Fibroblast of lung (primary cell): Measurements from ENCODE around the gene XKR7. TPM values are rescaled to one million over a fixed set of nuclear protein-coding genes. Genes with fewer than 3 reads are reported as not detected.

Experiments used
- DNase-seq, 2 donors: peaks; one replicate each; pipeline versions ENCODE4 v3.0.0 to v3.0.0-alpha.2; 2010; ENCODE audit warnings: low read depth in 2 of 2
- H2AFZ ChIP-seq: 2 replicates; pipeline ENCODE4 v1.5.1; 2012; ENCODE audit warnings: low read length, control low read depth, inconsistent platforms
- H3K27ac ChIP-seq: 2 replicates; pipeline ENCODE4 v1.5.1; 2011; ENCODE audit warnings: low read length, control low read depth; ENCODE audit not compliant: insufficient read depth
- H3K27me3 ChIP-seq: 2 replicates; pipeline ENCODE4 v1.5.1; 2011; ENCODE audit warnings: mild to moderate bottlenecking, low read length; ENCODE audit not compliant: control insufficient read depth, insufficient read depth
- H3K36me3 ChIP-seq: 2 replicates; pipeline ENCODE4 v1.5.1; 2011; ENCODE audit warnings: low read length; ENCODE audit not compliant: control insufficient read depth, insufficient read depth
- H3K4me1 ChIP-seq: 2 replicates; pipeline ENCODE4 v1.5.1; 2011; ENCODE audit warnings: low read length; ENCODE audit not compliant: control insufficient read depth, insufficient read depth; ENCODE audit errors: extremely low read depth
- H3K4me2 ChIP-seq: 2 replicates; pipeline ENCODE4 v1.5.1; 2011; ENCODE audit warnings: low read length, control low read depth; ENCODE audit not compliant: insufficient read depth; ENCODE audit errors: extremely low read depth
- H3K4me3 ChIP-seq, 4 experiments: fragments of 200-600 bp in 1 of 4; sonication (generic) in 1 of 4; replicated peaks in 1 of 4; 2 replicates each; pipeline ENCODE4 v1.5.1; 2011 to 2016; ENCODE audit warnings: low read length in 4 of 4, low read depth in 3 of 4, mild to moderate bottlenecking in 3 of 4, control low read depth in 2 of 4, inconsistent platforms in 1 of 4, mixed read lengths in 1 of 4; ENCODE audit not compliant: insufficient read depth in 1 of 4; ENCODE audit errors: control extremely low read depth in 1 of 4
- H3K79me2 ChIP-seq: 2 replicates; pipeline ENCODE4 v1.5.1; 2012; ENCODE audit warnings: mild to moderate bottlenecking, low read length, inconsistent platforms; ENCODE audit not compliant: control insufficient read depth, insufficient read depth
- H3K9ac ChIP-seq: 2 replicates; pipeline ENCODE4 v1.5.1; 2011; ENCODE audit warnings: mild to moderate bottlenecking, low read length, control low read depth; ENCODE audit not compliant: insufficient read depth
- H3K9me3 ChIP-seq: 2 replicates; pipeline ENCODE4 v1.5.1; 2012; ENCODE audit warnings: low read depth, low read length; ENCODE audit not compliant: control insufficient read depth, insufficient read depth
- H4K20me1 ChIP-seq: 2 replicates; pipeline ENCODE4 v1.5.1; 2011; ENCODE audit warnings: low read length; ENCODE audit not compliant: control insufficient read depth, insufficient read depth; ENCODE audit errors: extremely low read depth
- CTCF ChIP-seq, 2 donors: IDR thresholded peaks in 1 of 2; conservative IDR thresholded peaks in 1 of 2; 1 replicate in 1 of 2; 2 replicates in 1 of 2; pipeline ENCODE4 v1.5.1; 2011 to 2012; ENCODE audit warnings: low read length in 2 of 2, control low read depth in 1 of 2, inconsistent platforms in 1 of 2, low read depth in 1 of 2, mild to moderate bottlenecking in 1 of 2
- EZH2 ChIP-seq: IDR thresholded peaks from 2 replicates; pipeline ENCODE4 v1.5.1; 2012; ENCODE audit warnings: low read length, control low read depth, mild to moderate bottlenecking; ENCODE audit errors: missing control alignments
- polyA minus RNA-seq: library from RNA; depleted of rRNA, polyadenylated mRNA; stranded (reverse); fragments of >200 nt; gene quantifications from 2 replicates; pipeline ENCODE4 v1.2.3, GENCODE V29; 2011; ENCODE audit warnings: low replicate concordance
- polyA plus RNA-seq, 2 donors: library from polyadenylated mRNA; depleted of rRNA in 1 of 2; stranded (reverse) in 1 of 2; unstranded in 1 of 2; fragments of >200 nt; gene quantifications; 2 replicates each; pipeline ENCODE4 v1.2.1, GENCODE V29; 2011 to 2012; ENCODE audit warnings: missing spikeins in 1 of 2
- total RNA-seq: library from RNA; depleted of rRNA; stranded (reverse); fragments of >200 nt; gene quantifications from 2 replicates; pipeline ENCODE4 v1.2.1, GENCODE V29; 2014

The XKR7 gene
- not detected in 2 replicates for total RNA-seq
- polyA plus RNA-seq: not detected in 2 replicates
- not detected in 2 replicates for polyA plus RNA-seq (2012)
- not detected in 2 replicates for polyA minus RNA-seq

- DNase-seq: no peak
- Histone ChIP-seq H3K79me2 (no peaks in the 10 kb centered on the region), H2AFZ (no peak within 1 kb of the TSS), H3K9ac (no peak within 1 kb of the TSS), H3K36me3 (no peaks in the 10 kb centered on the region), H3K9me3 (no peaks in the 10 kb centered on the region), H3K27ac (no peak within 1 kb of the TSS), H3K4me3 (peak within 1 kb of the TSS in 1 of 4 experiments; percentile 30), H3K4me2 (no peak within 1 kb of the TSS), H4K20me1 (no peaks in the 10 kb centered on the region), H3K27me3 (peaks cover 9% of the 10 kb centered on the region), H3K4me1 (no peaks in the 10 kb centered on the region)
- TF ChIP-seq CTCF (conservative IDR thresholded peaks at IDR 0.05 in 1 of 2, IDR thresholded peaks at IDR 0.05 in 1 of 2; ENCODE audit: low read depth in 1 of 2, low read length in 2 of 2) (no peak), EZH2 (no peak)
Measured at GRCh38 chr20:31967830-31968249, at the start of gene XKR7. Gene XKR7 (plus strand): TSS chr20:31968151. CDS start chr20:31968176, 25 bp downstream.

GRCh38 chr20:31918466-31919105 lies 49.4 kb upstream of the XKR7 start:
- Histone ChIP-seq H3K27ac (no peak overlapping the region), H3K9me3 (no peaks in the 10 kb centered on the region), H3K4me3 (no peak overlapping the region), H4K20me1 (no peaks in the 10 kb centered on the region), H3K27me3 (peaks cover 5% of the 10 kb centered on the region), H3K79me2 (no peaks in the 10 kb centered on the region), H3K4me2 (no peak overlapping the region), H3K4me1 (no peaks in the 10 kb centered on the region), H3K9ac (no peak overlapping the region), H2AFZ (no peak overlapping the region), H3K36me3 (no peaks in the 10 kb centered on the region)
- TF ChIP-seq CTCF (conservative IDR thresholded peaks at IDR 0.05 in 1 of 2, IDR thresholded peaks at IDR 0.05 in 1 of 2; ENCODE audit: low read depth in 1 of 2, low read length in 2 of 2): no peak
- TF ChIP-seq EZH2: no peak
- no peak for DNase-seq

GRCh38 chr20:31919410-31920155 lies 48.4 kb upstream of the XKR7 start:
- Histone ChIP-seq H3K4me2 (no peak overlapping the region), H3K9me3 (no peaks in the 10 kb centered on the region), H3K27me3 (peaks cover 5% of the 10 kb centered on the region), H3K9ac (no peak overlapping the region), H3K27ac (no peak overlapping the region), H4K20me1 (no peaks in the 10 kb centered on the region), H3K36me3 (no peaks in the 10 kb centered on the region), H3K4me1 (no peaks in the 10 kb centered on the region), H3K79me2 (no peaks in the 10 kb centered on the region), H3K4me3 (no peak overlapping the region), H2AFZ (no peak overlapping the region)
- no peak for DNase-seq
- no peak for TF ChIP-seq EZH2
- TF ChIP-seq CTCF (conservative IDR thresholded peaks at IDR 0.05 in 1 of 2, IDR thresholded peaks at IDR 0.05 in 1 of 2; ENCODE audit: low read depth in 1 of 2, low read length in 2 of 2): no peak
